ENCODE data around the gene SLC9A5.

DNA sequence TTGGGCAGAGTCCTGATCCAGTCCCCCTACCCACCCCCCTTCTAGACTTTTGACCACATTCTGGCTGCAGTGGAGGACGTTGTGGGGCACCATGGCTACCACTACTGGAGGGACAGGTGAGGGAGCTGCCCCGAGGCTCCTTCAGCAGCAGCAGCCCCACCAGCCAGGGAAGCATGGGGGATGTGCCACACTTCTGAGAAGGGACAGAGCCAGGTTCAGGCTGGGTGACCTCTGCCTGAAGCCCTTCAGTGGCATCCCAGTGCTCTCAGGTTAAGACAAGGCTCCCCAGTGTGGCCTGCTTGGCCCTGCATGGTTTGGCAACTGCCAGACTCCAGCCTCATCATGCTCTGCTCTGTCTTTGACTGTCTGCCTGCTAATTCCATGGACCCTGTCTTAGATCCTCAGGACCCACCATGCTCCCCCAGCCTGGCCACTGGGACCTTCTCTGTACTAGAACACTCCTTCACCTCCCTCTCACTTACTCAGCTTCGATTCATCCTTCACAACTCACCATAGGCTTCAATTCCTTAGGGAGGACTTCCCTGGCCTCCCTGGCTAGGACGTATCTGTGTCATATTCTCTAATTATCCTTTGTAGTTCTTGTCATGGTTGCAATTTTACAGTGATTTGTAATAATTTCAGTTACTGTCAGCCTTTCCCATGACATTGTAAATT, 8.8 kb downstream of the SLC9A5 start:
- no peak for TF ChIP-seq RAD21 (IDR thresholded peaks at IDR 0.05; ENCODE audit: low read depth)
- no peak for TF ChIP-seq ZBTB7A (IDR thresholded peaks at IDR 0.05; ENCODE audit: low read depth)
- no peak for TF ChIP-seq TAF1 (IDR thresholded peaks at IDR 0.05; ENCODE audit: low read depth)
- TF ChIP-seq CEBPB (IDR thresholded peaks at IDR 0.05): no peak
- no peak for TF ChIP-seq REST (IDR thresholded peaks at IDR 0.05; ENCODE audit: low read depth)
- TF ChIP-seq MAX (IDR thresholded peaks at IDR 0.05): no peak
- no peak for TF ChIP-seq EP300 (IDR thresholded peaks at IDR 0.05; ENCODE audit: borderline replicate concordance)
- no peak for TF ChIP-seq YY1 (IDR thresholded peaks at IDR 0.05; ENCODE audit: low read depth)
- no peak for TF ChIP-seq NFIC (IDR thresholded peaks at IDR 0.05)
- TF ChIP-seq FOXM1 (IDR thresholded peaks at IDR 0.05; ENCODE audit: borderline replicate concordance, low read depth): no peak
- TF ChIP-seq EGR1 (IDR thresholded peaks at IDR 0.05): no peak
- TF ChIP-seq TCF12 (IDR thresholded peaks at IDR 0.05; ENCODE audit: low read depth): no peak
- no peak for TF ChIP-seq CREB1 (IDR thresholded peaks at IDR 0.05; ENCODE audit: low read depth)
